ENCODE measurements around the gene FGF22. TPM values are rescaled to one million over a fixed set of nuclear protein-coding genes. Genes with fewer than 3 reads are reported as not detected.

The FGF22 gene
- total RNA-seq, 1 donor from 2014 or later: not detected

DNA sequence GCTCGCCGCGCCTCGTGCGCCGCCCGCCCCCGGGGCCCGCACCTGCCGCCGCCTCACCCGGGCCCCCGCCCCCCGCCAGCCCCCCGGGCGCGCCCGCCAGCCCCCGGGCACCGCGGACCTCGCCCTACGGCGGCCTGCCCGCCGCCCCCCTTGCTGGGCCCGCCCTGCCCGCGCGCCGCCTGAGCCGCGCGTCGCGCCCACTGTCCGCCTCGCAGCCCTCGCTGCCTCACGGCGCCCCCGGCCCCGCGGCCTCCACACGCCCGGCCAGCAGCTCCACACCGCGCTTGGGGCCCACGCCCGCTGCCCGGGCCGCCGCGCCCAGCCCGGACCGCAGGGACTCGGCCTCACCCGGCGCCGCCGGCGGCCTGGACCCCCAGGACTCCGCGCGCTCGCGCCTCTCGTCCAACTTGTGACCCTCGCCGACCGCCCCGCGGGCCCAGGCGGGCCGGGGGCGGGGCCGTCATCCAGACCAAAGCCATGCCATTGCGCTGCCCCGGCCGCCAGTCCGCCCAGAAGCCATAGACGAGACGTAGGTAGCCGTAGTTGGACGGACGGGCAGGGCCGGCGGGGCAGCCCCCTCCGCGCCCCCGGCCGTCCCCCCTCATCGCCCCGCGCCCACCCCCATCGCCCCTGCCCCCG, 23.5 kb upstream of the FGF22 start:
- no peak overlapping the region for H3K27ac Mint-ChIP-seq (ENCODE audit: unreplicated experiment)
- peaks cover 12% of the 10 kb centered on the region for H3K27me3 Mint-ChIP-seq (ENCODE audit: unreplicated experiment)
- H3K4me3 Mint-ChIP-seq (ENCODE audit: unreplicated experiment): no peak overlapping the region
- H3K4me1 Mint-ChIP-seq (ENCODE audit: unreplicated experiment): peaks cover 2% of the 10 kb centered on the region
- H3K9me3 Mint-ChIP-seq (ENCODE audit: unreplicated experiment): no peaks in the 10 kb centered on the region
- H3K36me3 Mint-ChIP-seq (ENCODE audit: low read depth, unreplicated experiment): peaks cover 13% of the 10 kb centered on the region
- TF ChIP-seq, protein P1, sequence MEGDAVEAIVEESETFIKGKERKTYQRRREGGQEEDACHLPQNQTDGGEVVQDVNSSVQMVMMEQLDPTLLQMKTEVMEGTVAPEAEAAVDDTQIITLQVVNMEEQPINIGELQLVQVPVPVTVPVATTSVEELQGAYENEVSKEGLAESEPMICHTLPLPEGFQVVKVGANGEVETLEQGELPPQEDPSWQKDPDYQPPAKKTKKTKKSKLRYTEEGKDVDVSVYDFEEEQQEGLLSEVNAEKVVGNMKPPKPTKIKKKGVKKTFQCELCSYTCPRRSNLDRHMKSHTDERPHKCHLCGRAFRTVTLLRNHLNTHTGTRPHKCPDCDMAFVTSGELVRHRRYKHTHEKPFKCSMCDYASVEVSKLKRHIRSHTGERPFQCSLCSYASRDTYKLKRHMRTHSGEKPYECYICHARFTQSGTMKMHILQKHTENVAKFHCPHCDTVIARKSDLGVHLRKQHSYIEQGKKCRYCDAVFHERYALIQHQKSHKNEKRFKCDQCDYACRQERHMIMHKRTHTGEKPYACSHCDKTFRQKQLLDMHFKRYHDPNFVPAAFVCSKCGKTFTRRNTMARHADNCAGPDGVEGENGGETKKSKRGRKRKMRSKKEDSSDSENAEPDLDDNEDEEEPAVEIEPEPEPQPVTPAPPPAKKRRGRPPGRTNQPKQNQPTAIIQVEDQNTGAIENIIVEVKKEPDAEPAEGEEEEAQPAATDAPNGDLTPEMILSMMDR (IDR thresholded peaks at IDR 0.05; ENCODE audit: unreplicated experiment): no peak
- DNase-seq (ENCODE audit: low spot score): no peak

DNA sequence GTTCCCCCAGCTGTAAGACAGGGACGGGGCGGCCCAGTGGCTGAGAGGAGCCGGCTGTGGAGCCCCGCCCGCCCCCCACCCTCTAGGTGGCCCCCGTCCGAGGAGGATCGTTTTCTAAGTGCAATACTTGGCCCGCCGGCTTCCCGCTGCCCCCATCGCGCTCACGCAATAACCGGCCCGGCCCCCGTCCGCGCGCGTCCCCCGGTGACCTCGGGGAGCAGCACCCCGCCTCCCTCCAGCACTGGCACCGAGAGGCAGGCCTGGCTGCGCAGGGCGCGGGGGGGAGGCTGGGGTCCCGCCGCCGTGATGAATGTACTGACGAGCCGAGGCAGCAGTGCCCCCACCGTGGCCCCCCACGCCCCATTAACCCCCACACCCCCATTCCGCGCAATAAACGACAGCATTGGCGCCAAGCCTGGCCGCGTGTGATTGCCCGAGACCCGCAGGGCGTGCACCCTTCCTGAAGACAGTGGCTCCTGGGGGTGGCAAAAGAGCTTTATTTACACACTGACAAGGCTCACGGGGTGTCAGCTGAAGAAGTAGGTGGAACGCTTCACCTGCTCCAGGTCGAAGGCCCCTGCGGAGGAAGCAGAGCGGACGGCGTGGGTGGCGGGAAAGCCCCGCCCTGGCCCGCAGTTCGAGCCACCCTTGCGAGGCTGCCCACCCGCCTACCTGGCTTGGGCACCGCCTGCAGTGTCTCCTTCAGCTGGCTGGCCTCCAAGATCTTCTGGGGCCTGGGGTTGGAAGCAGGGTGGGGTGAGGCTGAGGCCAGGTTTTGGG, 22.7 kb upstream of the FGF22 start:
- H3K27ac Mint-ChIP-seq (ENCODE audit: unreplicated experiment): no peak overlapping the region
- no peaks in the 10 kb centered on the region for H3K9me3 Mint-ChIP-seq (ENCODE audit: unreplicated experiment)
- H3K4me3 Mint-ChIP-seq (ENCODE audit: unreplicated experiment): no peak overlapping the region
- peaks cover 13% of the 10 kb centered on the region for H3K27me3 Mint-ChIP-seq (ENCODE audit: unreplicated experiment)
- TF ChIP-seq, protein P1 (IDR thresholded peaks at IDR 0.05; ENCODE audit: unreplicated experiment): no peak
- H3K4me1 Mint-ChIP-seq (ENCODE audit: unreplicated experiment): peaks cover 2% of the 10 kb centered on the region
- peaks cover 13% of the 10 kb centered on the region for H3K36me3 Mint-ChIP-seq (ENCODE audit: low read depth, unreplicated experiment)
- no peak for DNase-seq (ENCODE audit: low spot score)

DNA sequence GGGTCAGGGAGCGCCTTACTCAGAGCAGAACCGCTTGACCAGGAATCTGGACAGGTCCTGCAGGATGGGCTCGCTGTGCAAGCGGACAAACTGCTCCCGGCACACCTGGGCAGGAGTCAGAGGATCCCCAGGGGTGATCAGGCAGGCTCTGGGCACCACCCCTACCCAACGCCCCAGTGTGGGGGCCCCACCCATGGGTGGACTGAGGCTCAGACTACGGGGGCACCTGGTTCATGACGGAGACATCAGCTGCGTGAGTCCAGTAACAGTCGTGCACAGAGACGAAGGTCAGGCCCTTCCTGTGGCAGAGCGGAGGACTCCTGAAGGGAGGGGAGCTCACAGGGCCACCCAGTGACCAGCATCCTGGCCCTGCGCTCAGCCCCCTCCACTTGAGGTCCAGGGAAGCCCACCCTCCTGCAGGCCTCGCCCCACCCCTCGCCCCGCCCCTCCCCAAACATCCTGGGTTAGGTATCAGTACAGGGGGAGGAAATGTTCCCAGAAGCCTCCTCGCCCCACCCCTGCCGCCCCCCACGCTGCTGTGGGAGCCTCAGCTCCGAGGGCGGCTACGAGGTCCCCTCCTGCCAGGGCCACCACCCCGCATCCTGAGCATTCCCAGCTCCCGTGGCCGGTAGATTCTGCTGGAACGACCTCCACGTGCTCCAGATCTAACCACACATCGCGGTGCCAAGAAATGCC, 22.0 kb upstream of the FGF22 start:
- Mint-ChIP-seq H3K27me3 (ENCODE audit: unreplicated experiment) (peaks cover 12% of the 10 kb centered on the region), H3K4me3 (ENCODE audit: unreplicated experiment) (no peak overlapping the region), H3K9me3 (ENCODE audit: unreplicated experiment) (no peaks in the 10 kb centered on the region), H3K36me3 (ENCODE audit: low read depth, unreplicated experiment) (peaks cover 10% of the 10 kb centered on the region), H3K4me1 (ENCODE audit: unreplicated experiment) (peaks cover 2% of the 10 kb centered on the region), H3K27ac (ENCODE audit: unreplicated experiment) (no peak overlapping the region)
- TF ChIP-seq, protein P1 (IDR thresholded peaks at IDR 0.05; ENCODE audit: unreplicated experiment): no peak
- DNase-seq (ENCODE audit: low spot score): no peak

DNA sequence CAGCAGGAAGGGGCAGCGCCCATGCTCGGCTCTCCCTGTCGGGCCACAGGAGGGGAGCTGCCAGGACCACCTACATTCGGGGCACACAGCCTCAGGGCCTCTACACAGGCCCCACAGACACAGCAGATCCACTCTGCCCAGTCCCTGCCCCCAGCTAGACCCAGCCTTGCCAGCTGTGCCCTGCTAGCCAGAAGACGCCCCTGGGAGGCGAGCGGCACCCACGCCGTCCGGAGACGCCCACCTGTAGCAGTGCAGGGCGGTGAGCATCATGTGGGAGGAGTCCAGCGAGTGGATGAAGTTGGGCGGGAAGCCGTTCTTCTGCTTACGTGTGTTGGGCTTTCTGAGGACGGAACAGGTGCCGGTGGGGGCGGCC, 21.4 kb upstream of the FGF22 start:
- H3K36me3 Mint-ChIP-seq (ENCODE audit: low read depth, unreplicated experiment): peaks cover 10% of the 10 kb centered on the region
- no peak for DNase-seq (ENCODE audit: low spot score)
- H3K9me3 Mint-ChIP-seq (ENCODE audit: unreplicated experiment): no peaks in the 10 kb centered on the region
- H3K4me3 Mint-ChIP-seq (ENCODE audit: unreplicated experiment): no peak overlapping the region
- TF ChIP-seq, protein P1 (IDR thresholded peaks at IDR 0.05; ENCODE audit: unreplicated experiment): no peak
- peaks cover 2% of the 10 kb centered on the region for H3K4me1 Mint-ChIP-seq (ENCODE audit: unreplicated experiment)
- peaks cover 12% of the 10 kb centered on the region for H3K27me3 Mint-ChIP-seq (ENCODE audit: unreplicated experiment)
- H3K27ac Mint-ChIP-seq (ENCODE audit: unreplicated experiment): no peak overlapping the region
